Fibroblast of lung (primary cell): ENCODE data around the gene TMEM220. TPM values are rescaled to one million over a fixed set of nuclear protein-coding genes. Genes with fewer than 3 reads are reported as not detected.
"Not testable (repeated sequence)": the region's sequence is repeated elsewhere in the genome, so short reads cannot be mapped to it uniquely, and the experiment has no call there.

Experiments
- DNase-seq, 2 donors: peaks; one replicate each; pipeline versions ENCODE4 v3.0.0 to v3.0.0-alpha.2; 2010; ENCODE audit warnings: low read depth in 2 of 2
- H2AFZ ChIP-seq: 2 replicates; pipeline ENCODE4 v1.5.1; 2012; ENCODE audit warnings: low read length, control low read depth, inconsistent platforms
- H3K27ac ChIP-seq: 2 replicates; pipeline ENCODE4 v1.5.1; 2011; ENCODE audit warnings: low read length, control low read depth; ENCODE audit not compliant: insufficient read depth
- H3K27me3 ChIP-seq: 2 replicates; pipeline ENCODE4 v1.5.1; 2011; ENCODE audit warnings: mild to moderate bottlenecking, low read length; ENCODE audit not compliant: control insufficient read depth, insufficient read depth
- H3K36me3 ChIP-seq: 2 replicates; pipeline ENCODE4 v1.5.1; 2011; ENCODE audit warnings: low read length; ENCODE audit not compliant: control insufficient read depth, insufficient read depth
- H3K4me1 ChIP-seq: 2 replicates; pipeline ENCODE4 v1.5.1; 2011; ENCODE audit warnings: low read length; ENCODE audit not compliant: control insufficient read depth, insufficient read depth; ENCODE audit errors: extremely low read depth
- H3K4me2 ChIP-seq: 2 replicates; pipeline ENCODE4 v1.5.1; 2011; ENCODE audit warnings: low read length, control low read depth; ENCODE audit not compliant: insufficient read depth; ENCODE audit errors: extremely low read depth
- H3K4me3 ChIP-seq, 4 experiments: fragments of 200-600 bp in 1 of 4; sonication (generic) in 1 of 4; replicated peaks in 1 of 4; 2 replicates each; pipeline ENCODE4 v1.5.1; 2011 to 2016; ENCODE audit warnings: low read length in 4 of 4, low read depth in 3 of 4, mild to moderate bottlenecking in 3 of 4, control low read depth in 2 of 4, inconsistent platforms in 1 of 4, mixed read lengths in 1 of 4; ENCODE audit not compliant: insufficient read depth in 1 of 4; ENCODE audit errors: control extremely low read depth in 1 of 4
- H3K79me2 ChIP-seq: 2 replicates; pipeline ENCODE4 v1.5.1; 2012; ENCODE audit warnings: mild to moderate bottlenecking, low read length, inconsistent platforms; ENCODE audit not compliant: control insufficient read depth, insufficient read depth
- H3K9ac ChIP-seq: 2 replicates; pipeline ENCODE4 v1.5.1; 2011; ENCODE audit warnings: mild to moderate bottlenecking, low read length, control low read depth; ENCODE audit not compliant: insufficient read depth
- H3K9me3 ChIP-seq: 2 replicates; pipeline ENCODE4 v1.5.1; 2012; ENCODE audit warnings: low read depth, low read length; ENCODE audit not compliant: control insufficient read depth, insufficient read depth
- H4K20me1 ChIP-seq: 2 replicates; pipeline ENCODE4 v1.5.1; 2011; ENCODE audit warnings: low read length; ENCODE audit not compliant: control insufficient read depth, insufficient read depth; ENCODE audit errors: extremely low read depth
- EZH2 ChIP-seq: IDR thresholded peaks from 2 replicates; pipeline ENCODE4 v1.5.1; 2012; ENCODE audit warnings: low read length, control low read depth, mild to moderate bottlenecking; ENCODE audit errors: missing control alignments
- polyA plus RNA-seq, 2 donors: library from polyadenylated mRNA; depleted of rRNA in 1 of 2; stranded (reverse) in 1 of 2; unstranded in 1 of 2; fragments of >200 nt; gene quantifications; 2 replicates each; pipeline ENCODE4 v1.2.1, GENCODE V29; 2011 to 2012; ENCODE audit warnings: missing spikeins in 1 of 2
- total RNA-seq: library from RNA; depleted of rRNA; stranded (reverse); fragments of >200 nt; gene quantifications from 2 replicates; pipeline ENCODE4 v1.2.1, GENCODE V29; 2014
- TF ChIP-seq, protein P1 (sequence below), 2 donors: IDR thresholded peaks in 1 of 2; conservative IDR thresholded peaks in 1 of 2; 1 replicate in 1 of 2; 2 replicates in 1 of 2; pipeline ENCODE4 v1.5.1; 2011 to 2012; ENCODE audit warnings: low read length in 2 of 2, control low read depth in 1 of 2, inconsistent platforms in 1 of 2, low read depth in 1 of 2, mild to moderate bottlenecking in 1 of 2

TMEM220 gene
- total and polyA plus RNA-seq, 2 donors (not counting 1 experiment from before 2014, with no cell fraction given): 4.1 to 4.3 TPM

DNA sequence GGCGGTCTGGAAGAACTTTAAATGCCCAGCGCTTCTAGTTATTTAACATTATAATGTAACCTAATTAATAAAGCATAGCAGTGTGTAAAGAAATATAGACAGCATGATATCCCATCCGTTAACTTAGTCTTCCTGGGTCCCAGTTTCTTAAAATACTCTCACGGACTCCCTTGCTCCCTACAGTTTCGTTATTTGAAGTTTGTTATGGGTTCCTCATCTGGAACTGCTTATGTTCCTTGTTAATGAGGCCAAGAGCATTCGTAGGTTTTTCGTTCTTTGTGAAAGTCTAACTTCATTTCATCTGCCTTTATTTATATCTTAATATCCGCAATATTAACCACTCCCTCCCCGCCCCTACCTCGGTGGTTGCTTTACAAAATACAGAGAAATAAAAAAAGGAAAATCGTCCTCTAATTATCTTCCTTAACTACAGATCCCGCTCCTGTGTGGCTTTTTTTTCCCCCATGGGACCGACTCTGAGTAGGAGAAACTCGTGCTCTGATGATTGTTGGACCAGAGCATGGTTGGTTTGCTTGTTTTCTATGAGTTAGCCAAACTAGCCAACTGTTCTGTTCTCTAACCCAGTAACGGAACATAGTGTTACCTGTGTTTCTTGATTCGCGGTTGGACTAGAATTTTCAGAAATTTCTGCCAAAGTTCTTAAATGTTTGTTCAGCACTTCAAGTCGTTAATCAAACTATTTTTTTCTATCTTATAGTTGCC, 31.6 kb downstream of the TMEM220 start:
- Histone ChIP-seq H3K79me2 (peaks cover 19% of the 10 kb centered on the region), H2AFZ (peak overlapping the region; percentile 32), H3K4me1 (peaks cover 4% of the 10 kb centered on the region), H4K20me1 (no peaks in the 10 kb centered on the region), H3K27ac (peak overlapping the region; percentile 63), H3K4me2 (peak overlapping the region; percentile 90), H3K9me3 (no peaks in the 10 kb centered on the region), H3K9ac (peak overlapping the region; percentile 84), H3K36me3 (peaks cover 1% of the 10 kb centered on the region), H3K4me3 (peak overlapping the region; percentile 76 to 92 (median 87)), H3K27me3 (no peaks in the 10 kb centered on the region)
- TF ChIP-seq, protein P1, sequence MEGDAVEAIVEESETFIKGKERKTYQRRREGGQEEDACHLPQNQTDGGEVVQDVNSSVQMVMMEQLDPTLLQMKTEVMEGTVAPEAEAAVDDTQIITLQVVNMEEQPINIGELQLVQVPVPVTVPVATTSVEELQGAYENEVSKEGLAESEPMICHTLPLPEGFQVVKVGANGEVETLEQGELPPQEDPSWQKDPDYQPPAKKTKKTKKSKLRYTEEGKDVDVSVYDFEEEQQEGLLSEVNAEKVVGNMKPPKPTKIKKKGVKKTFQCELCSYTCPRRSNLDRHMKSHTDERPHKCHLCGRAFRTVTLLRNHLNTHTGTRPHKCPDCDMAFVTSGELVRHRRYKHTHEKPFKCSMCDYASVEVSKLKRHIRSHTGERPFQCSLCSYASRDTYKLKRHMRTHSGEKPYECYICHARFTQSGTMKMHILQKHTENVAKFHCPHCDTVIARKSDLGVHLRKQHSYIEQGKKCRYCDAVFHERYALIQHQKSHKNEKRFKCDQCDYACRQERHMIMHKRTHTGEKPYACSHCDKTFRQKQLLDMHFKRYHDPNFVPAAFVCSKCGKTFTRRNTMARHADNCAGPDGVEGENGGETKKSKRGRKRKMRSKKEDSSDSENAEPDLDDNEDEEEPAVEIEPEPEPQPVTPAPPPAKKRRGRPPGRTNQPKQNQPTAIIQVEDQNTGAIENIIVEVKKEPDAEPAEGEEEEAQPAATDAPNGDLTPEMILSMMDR (conservative IDR thresholded peaks at IDR 0.05 in 1 of 2, IDR thresholded peaks at IDR 0.05 in 1 of 2; ENCODE audit: low read depth in 1 of 2, low read length in 2 of 2): no peak
- no peak for TF ChIP-seq EZH2
- DNase-seq: peak; percentile 18 to 29

DNA sequence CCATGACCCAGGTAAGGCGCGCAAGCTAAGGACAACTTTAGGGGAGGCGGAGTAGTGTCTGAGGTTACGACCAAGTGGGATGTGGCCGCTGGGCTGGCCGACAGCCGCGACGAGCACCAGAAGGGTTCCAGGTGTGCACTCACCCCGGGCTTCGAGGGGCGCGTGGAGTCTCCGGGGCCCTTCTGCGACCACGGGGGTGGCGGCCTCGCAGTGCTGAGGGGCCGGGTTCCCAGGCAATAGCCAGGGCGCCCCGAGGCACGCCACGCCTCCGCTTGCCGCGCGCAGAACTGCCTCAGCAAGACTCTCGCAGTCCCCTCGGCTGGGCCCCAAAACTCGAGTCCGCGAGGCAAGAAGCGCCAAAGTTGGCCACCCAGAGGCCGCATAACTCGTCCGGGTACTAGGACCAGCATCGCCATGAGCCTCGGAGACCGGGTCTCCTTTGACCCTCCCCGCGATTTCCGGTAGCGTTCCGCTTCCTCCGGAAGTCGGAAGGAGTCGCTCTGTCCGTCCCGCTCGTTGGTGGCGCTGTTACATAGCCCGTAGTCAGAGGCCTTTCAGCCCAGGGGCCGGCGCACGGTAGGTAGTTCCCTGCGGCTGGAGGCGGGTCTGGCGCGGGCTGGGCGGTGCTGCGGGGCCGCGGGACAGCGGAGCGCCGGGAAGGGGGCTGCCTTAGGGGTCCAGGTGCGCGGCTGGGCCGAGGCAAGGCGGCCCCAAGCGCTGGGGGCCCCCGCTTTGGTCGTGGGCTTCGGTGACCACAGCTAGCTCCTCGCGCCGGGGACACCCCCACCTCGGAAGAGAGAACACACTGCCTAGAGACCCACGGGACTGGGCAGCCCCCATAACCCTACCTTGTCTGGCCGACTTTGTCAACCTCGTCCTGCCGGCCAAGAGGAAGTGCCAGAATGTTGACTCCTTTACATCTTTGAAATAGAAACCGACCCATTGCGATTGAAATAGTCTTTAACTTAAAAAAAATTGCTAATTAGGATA, 32.4 kb downstream of the TMEM220 start, which contains the start of the genes ADPRM and SCO1:
Gene ADPRM (plus strand): TSS at position 503 of the 990 bp plus-strand sequence. CDS start 7,333 bp downstream, outside the sequence.
Gene SCO1 (minus strand): TSS at position 442 of the 990 bp plus-strand sequence. CDS start 26 bp downstream, at position 416.
- H2AFZ ChIP-seq: peak within 1 kb of the TSS; percentile 82
- H3K27me3 ChIP-seq: no peaks in the 10 kb centered on the region
- H3K4me1 ChIP-seq: peaks cover under 1% of the 10 kb centered on the region
- H3K27ac ChIP-seq: peak within 1 kb of the TSS; percentile 63
- H3K4me2 ChIP-seq: peak within 1 kb of the TSS; percentile 96
- H3K9me3 ChIP-seq: no peaks in the 10 kb centered on the region
- TF ChIP-seq, protein P1 (conservative IDR thresholded peaks at IDR 0.05 in 1 of 2, IDR thresholded peaks at IDR 0.05 in 1 of 2; ENCODE audit: low read depth in 1 of 2, low read length in 2 of 2): peak; percentile 45 to 48
- no peak for TF ChIP-seq EZH2
- peak within 1 kb of the TSS; percentile 84 for H3K9ac ChIP-seq
- H3K36me3 ChIP-seq: peaks cover 1% of the 10 kb centered on the region
- peak within 1 kb of the TSS; percentile 76 to 94 (median 91) for H3K4me3 ChIP-seq
- H3K79me2 ChIP-seq: peaks cover 19% of the 10 kb centered on the region
- H4K20me1 ChIP-seq: no peaks in the 10 kb centered on the region
- DNase-seq: peak; percentile 94

DNA sequence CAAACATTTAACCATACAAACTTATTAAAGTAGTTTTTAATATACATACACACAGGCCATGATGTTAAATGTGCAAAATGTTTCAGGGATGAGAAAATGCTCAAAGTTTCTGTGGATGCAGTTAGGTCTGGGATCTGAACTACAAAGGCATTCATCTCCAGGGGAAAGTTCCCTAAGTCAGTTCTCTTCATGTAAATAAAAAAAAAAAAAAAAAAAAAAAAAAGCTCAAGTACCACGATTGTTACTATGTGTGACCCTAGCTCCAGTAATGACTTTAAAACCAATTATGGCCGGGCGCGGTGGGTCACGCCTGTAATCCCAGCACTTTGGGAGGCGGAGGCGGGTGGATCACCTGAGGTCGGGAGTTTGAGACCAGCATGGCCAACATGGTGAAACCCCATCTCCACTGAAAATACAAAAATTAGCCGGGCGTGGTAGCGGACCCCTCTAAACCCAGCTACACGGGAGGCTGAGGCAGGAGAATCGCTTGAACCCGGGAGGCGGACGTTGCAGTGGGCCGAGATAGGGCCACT, 33.9 kb downstream of the TMEM220 start:
- H3K27me3 ChIP-seq, H3K36me3 ChIP-seq, DNase-seq, H3K9ac ChIP-seq, H3K4me1 ChIP-seq, H3K27ac ChIP-seq, H3K9me3 ChIP-seq, H2AFZ ChIP-seq, H4K20me1 ChIP-seq: not testable (repeated sequence)
- peaks cover 21% of the 10 kb centered on the region for H3K79me2 ChIP-seq
- peak overlapping the region; percentile 96 for H3K4me2 ChIP-seq
- H3K4me3 ChIP-seq: peak overlapping the region; percentile 76 to 94 (median 91)
